ENCODE data around the gene GAPDHS. TPM values are rescaled to one million over a fixed set of nuclear protein-coding genes. Genes with fewer than 3 reads are reported as not detected.

The GAPDHS gene
- total and polyA plus RNA-seq, 2 of the 13 experiments (the other 11 are each of a cell fraction or from before 2014, with no cell fraction given): not detected

DNA sequence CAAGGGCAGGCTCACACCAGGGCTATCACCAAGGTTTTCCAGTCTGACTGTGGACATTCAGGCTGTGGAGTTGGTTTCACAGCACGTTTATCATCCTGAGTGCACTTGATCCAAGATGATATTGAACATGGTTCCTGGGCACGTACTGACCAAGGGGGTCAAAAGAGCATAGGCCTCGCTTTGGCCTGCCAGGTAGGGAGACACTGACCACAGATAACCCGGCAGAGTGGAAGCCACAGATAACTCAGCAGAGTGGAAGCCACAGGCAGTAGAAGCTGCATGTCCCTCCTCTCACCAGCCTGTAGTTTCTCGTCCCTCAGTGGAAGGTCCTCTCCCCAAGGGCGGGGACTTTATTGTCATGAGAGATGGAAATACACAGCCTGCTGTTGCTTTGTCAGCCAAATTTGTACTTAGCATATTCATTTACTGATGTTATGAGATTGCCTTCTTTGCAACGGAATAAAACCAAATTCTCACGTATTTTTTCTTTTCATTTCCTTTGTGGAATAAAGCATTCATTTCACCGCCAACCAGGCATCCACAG is 34.2 kb upstream of the GAPDHS start:
- ChIA-PET CTCF (ENCODE audit: low intra/inter-chr PET ratio, low total read pairs) (no interaction called here), POLR2A (no interaction called here)
- intact Hi-C loops (cut with micrococcal nuclease; ENCODE audit: unreplicated experiment): loop anchor here (10.0 kb wide), 1 partner anchor 254 kb away; the partner anchor contains the start of gene LSR
- Histone ChIP-seq H3K27me3 (ENCODE audit: control insufficient read depth in 1 of 2, insufficient read depth in 2 of 2, low read length in 2 of 2) (no peaks in the 10 kb centered on the region), H3K9ac (ENCODE audit: insufficient read depth, low read depth, low read length) (no peak overlapping the region), H3K27ac (ENCODE audit: extremely low read length, insufficient read depth, low read length) (no peak overlapping the region), H3K79me2 (ENCODE audit: insufficient read depth, low read length) (no peaks in the 10 kb centered on the region), H3K4me1 (ENCODE audit: insufficient read depth, low read length) (peaks cover 15% of the 10 kb centered on the region), H4K20me1 (ENCODE audit: insufficient read depth, low read length) (no peaks in the 10 kb centered on the region), H2AFZ (ENCODE audit: low read length) (no peak overlapping the region), H3K9me3 (ENCODE audit: low read length) (no peaks in the 10 kb centered on the region), H3K4me3 (replicated peaks in 1 of 3; ENCODE audit: insufficient read depth in 1 of 3, low read depth in 2 of 3, low read length in 3 of 3) (no peak overlapping the region), H3K4me2 (ENCODE audit: low read depth, low read length) (no peak overlapping the region), H3K36me3 (replicated peaks in 1 of 2; ENCODE audit: control insufficient read depth in 1 of 2, insufficient read depth in 2 of 2, low read length in 2 of 2) (peaks cover 0 to 10% of the 10 kb centered on the region in 2 experiments; a peak in 2 of 5 replicates)
- DNase-seq (ENCODE audit: low spot score): no peak
- BruUV-seq (replicated peaks): no TSS peak
- TF ChIP-seq, protein P1, sequence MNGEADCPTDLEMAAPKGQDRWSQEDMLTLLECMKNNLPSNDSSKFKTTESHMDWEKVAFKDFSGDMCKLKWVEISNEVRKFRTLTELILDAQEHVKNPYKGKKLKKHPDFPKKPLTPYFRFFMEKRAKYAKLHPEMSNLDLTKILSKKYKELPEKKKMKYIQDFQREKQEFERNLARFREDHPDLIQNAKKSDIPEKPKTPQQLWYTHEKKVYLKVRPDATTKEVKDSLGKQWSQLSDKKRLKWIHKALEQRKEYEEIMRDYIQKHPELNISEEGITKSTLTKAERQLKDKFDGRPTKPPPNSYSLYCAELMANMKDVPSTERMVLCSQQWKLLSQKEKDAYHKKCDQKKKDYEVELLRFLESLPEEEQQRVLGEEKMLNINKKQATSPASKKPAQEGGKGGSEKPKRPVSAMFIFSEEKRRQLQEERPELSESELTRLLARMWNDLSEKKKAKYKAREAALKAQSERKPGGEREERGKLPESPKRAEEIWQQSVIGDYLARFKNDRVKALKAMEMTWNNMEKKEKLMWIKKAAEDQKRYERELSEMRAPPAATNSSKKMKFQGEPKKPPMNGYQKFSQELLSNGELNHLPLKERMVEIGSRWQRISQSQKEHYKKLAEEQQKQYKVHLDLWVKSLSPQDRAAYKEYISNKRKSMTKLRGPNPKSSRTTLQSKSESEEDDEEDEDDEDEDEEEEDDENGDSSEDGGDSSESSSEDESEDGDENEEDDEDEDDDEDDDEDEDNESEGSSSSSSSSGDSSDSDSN (CRISPR knock-in tag; IDR thresholded peaks at IDR 0.05): no peak
- TF ChIP-seq, protein P2, sequence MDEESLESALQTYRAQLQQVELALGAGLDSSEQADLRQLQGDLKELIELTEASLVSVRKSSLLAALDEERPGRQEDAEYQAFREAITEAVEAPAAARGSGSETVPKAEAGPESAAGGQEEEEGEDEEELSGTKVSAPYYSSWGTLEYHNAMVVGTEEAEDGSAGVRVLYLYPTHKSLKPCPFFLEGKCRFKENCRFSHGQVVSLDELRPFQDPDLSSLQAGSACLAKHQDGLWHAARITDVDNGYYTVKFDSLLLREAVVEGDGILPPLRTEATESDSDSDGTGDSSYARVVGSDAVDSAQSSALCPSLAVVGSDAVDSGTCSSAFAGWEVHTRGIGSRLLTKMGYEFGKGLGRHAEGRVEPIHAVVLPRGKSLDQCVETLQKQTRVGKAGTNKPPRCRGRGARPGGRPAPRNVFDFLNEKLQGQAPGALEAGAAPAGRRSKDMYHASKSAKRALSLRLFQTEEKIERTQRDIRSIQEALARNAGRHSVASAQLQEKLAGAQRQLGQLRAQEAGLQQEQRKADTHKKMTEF (CRISPR knock-in tag; IDR thresholded peaks at IDR 0.05): no peak
- TF ChIP-seq ZC3H13 (CRISPR knock-in tag; IDR thresholded peaks at IDR 0.05): no peak
- TF ChIP-seq, protein P3, sequence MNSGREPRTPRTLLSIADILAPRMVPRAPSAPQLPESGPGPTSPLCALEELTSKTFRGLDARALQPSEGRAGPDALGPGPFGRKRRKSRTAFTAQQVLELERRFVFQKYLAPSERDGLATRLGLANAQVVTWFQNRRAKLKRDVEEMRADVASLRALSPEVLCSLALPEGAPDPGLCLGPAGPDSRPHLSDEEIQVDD (CRISPR knock-in tag; IDR thresholded peaks at IDR 0.05; ENCODE audit: borderline replicate concordance): no peak
- no peak for TF ChIP-seq NFKBIZ (CRISPR knock-in tag; IDR thresholded peaks at IDR 0.05)
- TF ChIP-seq SRSF1 (optimal IDR thresholded peaks at IDR 0.05; ENCODE audit: low read depth, low read length): no peak
- TF ChIP-seq HNF4G (IDR thresholded peaks at IDR 0.05; ENCODE audit: borderline replicate concordance, low read depth, low read length): no peak
- TF ChIP-seq HNF4G (CRISPR knock-in tag; IDR thresholded peaks at IDR 0.05; ENCODE audit: borderline replicate concordance, low read depth): no peak
- TF ChIP-seq SATB2 (CRISPR knock-in tag; IDR thresholded peaks at IDR 0.05): no peak
- TF ChIP-seq HMG20A (CRISPR knock-in tag; IDR thresholded peaks at IDR 0.05; ENCODE audit: borderline replicate concordance): no peak
- TF ChIP-seq, protein P4, sequence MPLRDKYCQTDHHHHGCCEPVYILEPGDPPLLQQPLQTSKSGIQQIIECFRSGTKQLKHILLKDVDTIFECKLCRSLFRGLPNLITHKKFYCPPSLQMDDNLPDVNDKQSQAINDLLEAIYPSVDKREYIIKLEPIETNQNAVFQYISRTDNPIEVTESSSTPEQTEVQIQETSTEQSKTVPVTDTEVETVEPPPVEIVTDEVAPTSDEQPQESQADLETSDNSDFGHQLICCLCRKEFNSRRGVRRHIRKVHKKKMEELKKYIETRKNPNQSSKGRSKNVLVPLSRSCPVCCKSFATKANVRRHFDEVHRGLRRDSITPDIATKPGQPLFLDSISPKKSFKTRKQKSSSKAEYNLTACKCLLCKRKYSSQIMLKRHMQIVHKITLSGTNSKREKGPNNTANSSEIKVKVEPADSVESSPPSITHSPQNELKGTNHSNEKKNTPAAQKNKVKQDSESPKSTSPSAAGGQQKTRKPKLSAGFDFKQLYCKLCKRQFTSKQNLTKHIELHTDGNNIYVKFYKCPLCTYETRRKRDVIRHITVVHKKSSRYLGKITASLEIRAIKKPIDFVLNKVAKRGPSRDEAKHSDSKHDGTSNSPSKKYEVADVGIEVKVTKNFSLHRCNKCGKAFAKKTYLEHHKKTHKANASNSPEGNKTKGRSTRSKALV (CRISPR knock-in tag; IDR thresholded peaks at IDR 0.05): no peak
- WGBS (ENCODE audit: low lambda C conversion rate): 95% methylated on average over 7 of the region's 9 CpGs
- FAIRE-seq: no peak
- ATAC-seq: no peak
- in situ Hi-C loops (cut with HindIII; ENCODE audit: extremely low pct_ligation_motif_present, low pct_unique_long_range_greater_than_20kb): no loop called here
